Erythroblast (primary cell): ENCODE measurements around the gene CLRN3.

Experiments
- DNase-seq, 2 experiments: peaks; one replicate each; lab custom pipeline; 2025; lab: John Stamatoyannopoulos, UW
- GATA1 ChIP-seq: IDR thresholded peaks from 2 replicates; pipeline ENCODE4 v1.6.1; 2011; ENCODE audit warnings: low read depth, mild to moderate bottlenecking, control low read depth, low read length, moderate library complexity
- POLR2A ChIP-seq: IDR thresholded peaks from 2 replicates; pipeline ENCODE4 v1.6.1; 2011; ENCODE audit warnings: mild to moderate bottlenecking, low read length

CLRN3 gene

DNA sequence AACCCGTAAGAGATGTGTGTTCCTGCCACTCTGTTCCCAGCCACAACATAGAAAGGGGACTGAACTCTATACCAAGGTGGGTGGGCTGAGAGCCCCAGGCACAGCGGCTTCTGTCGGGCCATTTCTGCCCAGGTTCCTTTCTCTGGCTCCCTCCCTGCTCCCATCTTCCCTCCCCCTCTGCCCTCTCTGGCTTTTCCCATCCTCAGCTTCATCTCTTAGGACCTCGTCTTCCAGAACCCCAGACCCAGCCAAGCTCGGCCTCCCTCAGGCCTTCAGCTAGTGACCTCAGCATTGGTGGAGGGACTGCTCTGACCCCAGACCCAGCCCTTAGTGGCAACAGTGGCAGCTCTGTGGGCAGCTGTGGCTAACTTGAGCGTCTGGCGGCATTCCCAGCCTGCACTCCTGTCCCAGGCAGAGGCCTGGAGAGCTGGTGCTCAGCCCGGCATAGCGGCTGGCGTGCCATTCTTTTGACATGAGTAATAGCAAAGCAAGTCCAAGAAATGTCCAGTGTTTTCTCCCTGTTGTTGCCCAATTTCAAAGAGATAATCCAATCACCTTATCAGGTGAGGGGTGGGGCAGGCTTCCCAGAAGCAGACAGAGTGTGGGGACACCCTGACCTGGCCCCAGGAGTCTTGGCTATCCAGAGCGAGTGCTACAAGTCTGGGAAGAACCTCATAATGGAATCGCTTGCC is 30.1 kb upstream of the CLRN3 start:
- no peak for TF ChIP-seq GATA1
- no peak for DNase-seq

DNA sequence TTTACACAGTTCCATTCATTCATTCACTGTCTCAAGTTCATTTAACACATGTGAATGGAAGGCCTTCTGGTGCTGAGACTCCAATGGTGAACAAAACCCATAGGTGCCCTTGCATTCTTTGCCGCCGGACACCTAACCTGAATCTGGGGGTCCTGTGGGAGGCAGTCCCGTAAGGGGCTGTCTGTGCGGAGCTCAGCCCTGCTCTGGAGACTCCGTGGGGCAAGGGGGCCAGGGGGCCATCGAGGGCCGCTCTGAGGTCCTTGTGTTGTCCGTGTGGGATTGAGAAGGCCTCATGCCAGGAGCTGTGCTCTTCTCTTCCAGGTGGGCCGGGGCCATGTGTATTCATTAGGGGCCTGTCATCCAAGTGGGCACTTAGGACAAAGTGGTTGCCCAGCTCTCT is 29.5 kb upstream of the CLRN3 start:
- DNase-seq, result no peak
- TF ChIP-seq POLR2A (no peak), GATA1 (no peak)

DNA sequence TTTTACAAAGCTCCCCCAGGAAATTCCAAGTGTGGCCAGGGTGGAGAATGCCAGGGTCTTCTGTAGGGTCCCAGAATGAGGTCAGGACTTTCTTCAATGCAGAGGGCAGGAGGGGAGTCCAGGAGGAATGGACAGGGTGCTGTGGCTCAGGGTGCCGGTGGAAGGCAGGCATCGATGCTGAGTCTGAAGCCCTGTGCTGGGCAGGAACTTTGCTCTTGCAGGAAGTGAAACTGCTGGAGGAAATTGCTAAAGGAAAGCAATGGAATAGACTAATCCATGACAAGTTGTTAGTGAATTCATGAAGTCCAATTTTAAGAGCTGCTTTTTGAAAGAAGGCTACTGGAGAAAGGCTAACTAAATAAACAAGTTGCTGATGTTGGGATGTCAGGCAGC is 29.0 kb upstream of the CLRN3 start:
- TF ChIP-seq GATA1 (no peak), POLR2A (no peak)
- DNase-seq, result no peak

DNA sequence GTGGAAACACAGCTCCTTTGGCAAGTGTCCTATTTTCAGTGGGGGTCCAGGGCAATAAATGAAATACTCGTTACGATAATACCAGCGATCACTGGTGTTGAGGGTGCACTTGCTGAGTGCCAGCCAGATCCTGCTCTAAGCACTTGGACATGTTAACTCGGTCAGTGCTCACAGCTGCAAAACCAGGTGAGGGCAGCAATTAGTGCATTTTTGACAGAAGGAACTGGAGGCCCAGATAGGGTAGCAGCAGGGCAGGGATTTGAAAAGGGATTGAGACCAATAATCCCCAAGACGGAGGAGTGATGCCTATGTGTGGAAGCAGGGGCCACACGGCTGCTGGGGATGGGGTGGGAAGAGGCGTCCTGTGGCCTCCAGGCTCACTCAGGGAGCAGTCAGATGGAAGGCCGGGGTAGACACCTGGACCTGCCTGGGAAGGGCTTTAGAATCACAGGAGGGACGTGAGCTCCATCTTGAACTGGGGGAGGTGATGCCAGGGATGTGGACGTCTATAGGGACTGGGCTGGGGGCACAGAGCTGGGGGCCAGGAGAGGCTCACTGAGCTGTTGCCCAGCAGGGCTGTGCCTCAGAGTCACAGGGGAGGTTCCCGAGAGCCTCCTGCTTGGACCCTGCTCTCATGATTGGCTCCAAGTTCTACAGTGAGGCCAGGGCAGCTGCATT is 28.5 kb upstream of the CLRN3 start:
- no peak for TF ChIP-seq POLR2A
- TF ChIP-seq GATA1, result no peak
- DNase-seq, result no peak

DNA sequence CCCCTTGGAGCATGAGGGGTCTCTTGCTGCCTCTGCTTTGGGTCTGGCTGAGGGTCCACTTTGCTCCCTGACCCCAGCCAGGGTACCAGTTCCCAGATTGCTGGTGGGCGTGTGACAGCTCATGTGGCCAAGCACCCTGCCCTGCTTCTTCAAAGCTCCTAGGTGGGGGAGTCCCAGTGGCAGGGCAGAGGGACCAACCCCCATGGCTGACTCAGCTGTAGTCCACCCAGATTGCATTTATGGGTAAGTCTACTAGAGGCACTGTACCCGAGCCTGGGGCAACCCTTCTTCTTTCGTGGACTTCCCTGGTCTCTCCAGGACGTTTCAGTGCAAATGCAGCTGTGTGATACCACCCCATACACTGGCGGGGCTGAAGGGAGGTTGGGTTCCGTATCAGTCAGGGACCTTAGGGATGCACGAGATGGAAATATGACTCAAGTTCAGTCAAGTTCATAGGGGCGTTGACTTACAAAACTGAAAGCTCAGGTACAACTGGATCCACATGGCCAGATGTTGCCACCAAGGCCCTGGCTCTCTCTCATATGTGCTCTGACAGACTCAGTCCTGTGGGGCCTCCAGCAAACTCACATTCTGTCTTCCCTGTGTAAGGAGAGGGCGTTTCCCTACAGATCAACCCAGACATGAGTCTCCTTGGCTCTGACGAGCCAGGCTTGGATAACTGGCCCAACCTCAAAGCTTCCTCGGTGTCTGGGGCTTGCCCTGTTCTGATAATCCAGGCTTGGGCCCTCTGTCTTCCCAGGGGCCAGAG is 27.7 kb upstream of the CLRN3 start:
- DNase-seq, result no peak
- TF ChIP-seq POLR2A, result no peak
- TF ChIP-seq GATA1, result no peak

DNA sequence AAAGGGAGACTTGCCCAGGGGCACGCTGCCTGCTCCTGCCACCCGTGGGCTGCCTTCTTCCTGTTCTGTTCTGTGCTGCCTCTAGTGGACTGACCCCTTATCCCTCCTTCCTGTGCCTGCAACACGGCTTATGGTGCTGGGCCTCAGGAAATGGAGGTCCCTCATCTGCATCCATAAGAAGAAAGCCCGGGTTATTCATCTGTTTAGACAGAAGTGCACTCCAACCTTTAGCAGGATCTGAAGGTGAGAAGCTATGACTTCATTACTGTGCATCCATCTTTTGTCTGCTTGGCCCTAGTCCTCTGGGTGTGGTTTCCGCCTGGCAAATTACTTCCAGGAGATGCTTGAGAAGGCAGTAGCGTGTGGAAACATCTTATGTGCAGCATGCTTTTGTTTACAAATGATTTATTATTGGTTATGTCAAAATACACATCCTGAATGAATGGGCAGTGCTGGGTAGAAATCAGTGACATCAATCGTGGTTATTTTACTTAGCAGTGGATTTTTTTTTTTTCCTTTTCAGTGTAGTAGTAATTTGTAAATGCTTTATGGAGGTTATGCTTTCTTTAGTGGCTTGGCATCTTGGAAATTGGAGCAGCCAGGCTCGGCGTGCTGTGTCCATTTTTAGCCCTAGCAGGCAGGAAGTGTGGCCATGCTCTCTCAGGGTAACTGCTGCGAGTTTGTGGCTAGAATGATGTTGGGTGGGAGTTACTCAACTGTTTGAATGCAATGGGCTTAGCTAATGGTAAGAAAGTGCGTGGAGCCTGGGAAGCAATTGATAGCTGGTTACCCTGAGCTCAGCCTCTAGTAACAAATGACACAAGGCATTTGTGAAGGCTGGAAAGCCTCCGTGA is 26.9 kb upstream of the CLRN3 start:
- DNase-seq, result no peak
- TF ChIP-seq POLR2A, result no peak
- TF ChIP-seq GATA1, result no peak

DNA sequence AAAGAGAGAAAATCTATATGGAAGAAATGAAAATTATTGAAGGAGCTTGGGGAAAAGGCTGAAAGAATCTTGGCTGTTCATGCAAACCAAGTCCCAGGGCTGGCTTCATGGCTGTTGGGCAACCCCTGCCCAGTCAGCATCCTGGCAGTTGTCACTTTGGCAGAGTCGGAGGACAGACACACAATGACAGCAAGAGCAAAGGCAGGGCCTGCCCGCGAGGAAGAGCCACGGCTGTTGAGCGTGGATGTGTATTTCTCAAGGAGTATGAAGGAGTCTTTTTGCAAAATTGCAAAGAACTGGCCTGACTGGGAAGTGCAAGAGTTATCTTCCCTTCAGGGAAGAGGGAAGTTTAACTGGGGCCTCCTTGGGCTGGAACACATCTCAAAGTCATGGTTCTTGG is 25.8 kb upstream of the CLRN3 start:
- no peak for DNase-seq
- no peak for TF ChIP-seq POLR2A
- no peak for TF ChIP-seq GATA1

DNA sequence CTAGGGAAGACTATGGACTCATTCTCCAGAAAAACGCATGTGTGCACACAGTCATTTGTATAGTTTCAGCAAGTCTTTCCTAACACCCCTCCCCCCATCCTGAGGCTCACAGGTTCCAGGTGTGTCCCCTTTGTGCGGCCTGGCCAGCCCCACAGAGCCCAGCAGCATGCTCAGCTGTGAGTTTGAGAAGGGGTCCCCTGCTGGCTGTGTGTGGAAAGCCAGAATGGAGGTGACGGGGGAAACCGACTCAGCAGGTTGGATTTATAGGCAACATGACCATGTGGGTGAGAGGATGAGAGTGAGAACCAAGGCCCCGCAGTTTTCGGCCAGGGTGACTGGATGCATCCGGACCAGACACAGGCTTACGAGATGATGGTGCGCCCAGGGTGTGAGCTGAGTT is 24.1 kb upstream of the CLRN3 start:
- TF ChIP-seq GATA1, result no peak
- TF ChIP-seq POLR2A, result no peak

DNA sequence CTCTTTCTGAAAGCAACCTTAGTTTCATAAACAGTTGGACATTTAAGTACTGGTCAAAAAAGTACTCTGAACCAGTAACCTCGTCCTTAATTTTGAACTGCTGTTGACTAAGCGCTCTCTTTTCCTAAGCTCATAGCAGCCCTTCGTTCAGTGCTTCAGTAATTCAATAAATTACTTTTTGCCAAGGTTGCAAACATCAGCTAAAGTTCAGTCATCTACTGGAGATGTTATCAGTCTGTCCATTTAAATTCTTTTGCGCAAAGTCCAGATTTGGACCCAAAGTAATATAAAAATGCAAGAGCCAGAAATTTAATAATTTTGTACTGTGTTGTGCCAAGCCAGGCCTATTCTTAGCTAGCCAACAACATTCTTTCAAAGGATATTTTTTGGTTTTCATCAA is 22.6 kb upstream of the CLRN3 start:
- DNase-seq, result no peak
- no peak for TF ChIP-seq POLR2A

More for the DNA sequence above, 24.1 kb upstream of the CLRN3 start:
- DNase-seq, result no peak

DNA sequence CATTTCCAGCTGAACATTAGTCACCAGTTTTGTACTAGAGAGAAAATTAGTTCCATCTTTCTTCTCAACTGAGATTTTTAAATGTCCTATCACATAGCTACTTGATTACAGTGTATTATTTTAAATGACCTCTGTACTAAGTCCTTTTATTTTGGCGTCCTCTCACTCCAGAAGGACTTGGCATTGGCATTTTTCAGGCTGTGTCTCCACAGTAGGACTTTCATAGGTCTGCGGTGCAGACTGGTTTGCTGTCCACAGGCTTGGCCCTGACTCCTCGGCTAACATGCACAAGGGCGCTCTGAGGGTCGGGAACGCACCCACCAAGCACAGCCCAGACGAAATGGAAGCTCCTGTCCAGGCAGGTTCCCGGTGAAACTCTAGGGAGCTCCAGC is 20.6 kb upstream of the CLRN3 start:
- DNase-seq, result no peak
- TF ChIP-seq POLR2A (no peak), GATA1 (no peak)

DNA sequence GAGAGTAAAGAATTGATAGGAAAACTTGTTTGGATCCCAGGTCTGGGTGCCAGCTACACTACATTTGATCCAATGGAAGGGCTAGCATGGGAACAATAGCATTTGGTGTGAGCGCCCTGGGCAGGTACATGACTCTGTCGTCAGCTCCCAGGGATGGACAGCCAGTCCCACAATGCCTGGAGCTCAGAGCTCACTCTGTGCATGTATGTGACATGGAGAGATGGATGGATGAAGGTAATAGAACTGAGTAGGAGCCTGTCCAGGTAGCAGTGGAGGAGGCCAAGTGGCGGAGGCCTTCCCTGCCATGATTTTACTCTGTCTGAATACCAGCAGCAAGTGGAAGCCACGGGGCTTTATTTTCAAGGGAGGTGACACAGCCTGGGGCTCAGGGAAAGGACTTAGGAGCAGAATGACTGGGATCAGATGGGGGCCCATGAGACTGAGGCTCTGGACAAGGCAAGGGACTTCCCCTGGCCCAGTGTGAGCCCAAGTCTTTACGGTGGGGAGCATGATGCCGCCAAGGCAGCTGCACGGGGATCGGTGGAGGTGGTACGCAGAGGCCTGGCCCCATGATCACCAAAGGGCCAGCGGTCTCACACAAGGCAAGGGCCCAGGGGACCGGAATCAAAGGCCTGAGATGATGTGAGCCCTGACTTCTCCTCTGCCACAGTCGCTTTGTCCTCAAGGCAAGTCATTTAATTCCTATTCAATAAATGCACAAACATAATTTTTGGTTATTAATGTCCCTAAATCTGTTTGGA is 20.0 kb upstream of the CLRN3 start:
- TF ChIP-seq GATA1 (no peak), POLR2A (no peak)
- DNase-seq, result no peak

DNA sequence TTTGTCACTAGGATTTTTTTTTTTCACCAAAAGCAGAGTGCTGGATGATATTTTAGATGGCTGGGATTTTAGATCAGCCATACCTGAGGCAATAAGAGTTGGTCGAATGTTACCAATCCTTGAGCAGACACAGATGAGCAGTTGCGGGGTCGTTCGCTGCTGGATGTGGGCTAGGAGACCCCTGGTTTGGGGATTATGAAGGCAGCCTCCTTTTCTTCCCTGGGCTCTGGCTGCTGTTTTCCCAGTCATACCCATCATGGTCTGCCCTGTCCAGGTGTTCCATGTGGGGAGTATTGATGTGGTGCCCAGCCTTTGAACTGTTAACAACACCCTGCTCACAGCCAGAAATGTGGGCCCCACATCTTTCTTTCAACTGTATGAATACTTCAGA is 19.1 kb upstream of the CLRN3 start:
- TF ChIP-seq POLR2A (no peak), GATA1 (no peak)
- DNase-seq, result no peak

DNA sequence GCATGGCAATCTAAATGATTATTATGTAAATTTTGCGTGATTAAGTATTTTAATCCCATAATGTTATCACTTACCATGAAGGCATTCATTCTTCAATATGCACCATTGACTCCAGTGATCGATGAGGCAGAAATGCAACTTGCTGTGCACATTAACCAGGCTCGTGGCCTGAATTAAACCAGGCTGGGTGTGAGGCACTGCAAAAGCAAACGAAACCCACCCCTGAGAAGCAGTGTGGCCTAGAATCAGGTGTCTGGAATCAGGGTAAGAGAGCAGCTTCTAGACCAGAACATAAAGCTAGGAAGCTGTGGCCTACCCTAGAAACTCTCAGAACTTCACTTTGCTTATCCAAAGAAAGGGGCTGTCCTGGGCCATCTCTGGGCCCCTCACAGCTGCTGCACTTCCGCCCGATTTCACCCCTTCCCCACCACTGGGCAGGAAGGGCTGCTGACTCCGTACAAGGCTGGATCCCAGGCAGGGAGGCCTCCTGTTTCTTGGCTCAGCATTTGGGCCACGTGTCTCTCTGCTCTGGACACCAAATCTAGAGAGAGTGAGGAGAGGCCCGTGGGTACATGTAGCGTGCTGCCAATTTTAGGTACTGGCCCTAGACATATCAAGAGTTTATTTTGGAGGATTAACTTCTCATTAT is 18.6 kb upstream of the CLRN3 start:
- TF ChIP-seq POLR2A (no peak), GATA1 (no peak)
- no peak for DNase-seq

DNA sequence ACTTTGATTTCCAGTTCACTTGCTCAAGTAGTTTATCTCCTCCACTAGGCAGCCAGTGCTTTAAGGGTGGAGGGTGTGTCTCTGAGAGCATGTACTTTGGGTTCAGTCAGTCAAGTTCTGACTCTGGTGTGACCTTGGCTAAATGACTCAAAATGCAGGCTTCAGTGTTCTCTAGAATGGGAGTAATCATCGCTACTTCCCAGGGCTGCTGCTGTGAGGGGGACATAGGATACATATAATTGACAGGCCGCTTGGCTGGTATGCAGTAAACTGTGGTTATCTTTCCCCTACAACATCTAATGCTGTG is 17.7 kb upstream of the CLRN3 start:
- DNase-seq, result no peak
- TF ChIP-seq GATA1 (no peak), POLR2A (no peak)
